Effector memory CD4-positive, alpha-beta T cell (primary cell): ENCODE results near the gene DDIT4.

Experiments used
- DNase-seq, 3 donors: peaks; one replicate each; pipeline ENCODE4 v3.0.0-alpha.2; 2020
- H3K27ac ChIP-seq: 2 replicates; pipeline ENCODE4 v1.7.0; 2013; ENCODE audit warnings: mild to moderate bottlenecking, low read length, moderate library complexity; ENCODE audit not compliant: insufficient read depth, poor library complexity, severe bottlenecking
- H3K27me3 ChIP-seq: replicated peaks from 2 replicates; pipeline ENCODE4 v1.7.0; 2013; ENCODE audit warnings: mild to moderate bottlenecking, low read length; ENCODE audit not compliant: insufficient read depth, control insufficient read depth, poor library complexity, severe bottlenecking
- H3K36me3 ChIP-seq: 2 replicates; pipeline ENCODE4 v1.7.0; 2013; ENCODE audit warnings: mild to moderate bottlenecking, low read length, moderate library complexity; ENCODE audit not compliant: control insufficient read depth, insufficient read depth
- H3K4me1 ChIP-seq: 2 replicates; pipeline ENCODE4 v1.7.0; 2013; ENCODE audit warnings: low read length, mild to moderate bottlenecking; ENCODE audit not compliant: control insufficient read depth, insufficient read depth, poor library complexity, severe bottlenecking
- H3K4me3 ChIP-seq: 2 replicates; pipeline ENCODE4 v1.7.0; 2013; ENCODE audit warnings: low read length, low read depth, mild to moderate bottlenecking; ENCODE audit not compliant: insufficient read depth, poor library complexity, severe bottlenecking
- H3K9me3 ChIP-seq: 2 replicates; pipeline ENCODE4 v1.7.0; 2013; ENCODE audit warnings: mild to moderate bottlenecking, low read length, moderate library complexity; ENCODE audit not compliant: control insufficient read depth

DDIT4 gene

DNA sequence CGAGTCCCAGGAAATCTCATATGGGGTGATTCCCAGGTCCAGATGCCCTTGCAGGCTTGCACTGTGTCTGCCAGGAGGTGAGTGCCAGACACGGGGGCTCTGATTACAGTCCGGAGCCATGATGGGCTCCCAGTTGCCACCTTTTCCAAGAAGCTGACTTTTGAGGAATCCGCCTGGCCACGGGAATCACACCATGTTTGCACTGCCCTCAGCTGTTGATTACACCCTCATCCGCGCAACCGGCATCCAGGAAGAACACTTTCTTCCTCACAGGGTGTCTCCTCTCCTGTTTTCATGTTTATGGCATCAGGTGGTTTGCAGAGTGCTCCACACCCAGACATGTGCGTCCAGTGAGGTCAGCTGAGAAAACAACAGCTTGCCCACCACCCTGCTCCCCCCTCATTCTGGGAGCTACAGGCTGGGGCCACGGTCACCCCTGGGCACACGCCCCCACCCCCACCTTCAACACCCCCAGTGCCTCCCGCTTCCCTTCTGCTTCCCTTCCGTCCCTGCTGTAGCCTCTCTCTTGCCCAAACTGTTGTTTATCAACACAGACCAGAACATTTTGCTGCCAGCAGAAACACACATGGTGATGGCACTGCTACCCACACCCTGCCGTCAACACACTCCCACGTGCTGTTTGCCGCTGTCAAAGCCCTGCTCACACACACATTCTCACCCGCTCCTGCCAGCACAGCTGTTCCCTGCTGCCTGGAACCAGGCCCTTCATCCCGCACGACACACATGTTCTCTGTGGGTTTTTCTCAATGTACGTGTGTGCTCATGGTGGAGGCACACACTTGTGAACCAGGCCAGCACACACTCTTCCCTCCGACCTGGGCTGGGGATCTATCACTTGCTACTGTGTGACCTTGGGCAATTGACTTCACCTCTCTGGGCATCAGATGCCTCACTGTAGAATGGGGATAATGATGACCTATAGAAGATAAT is 35.8 kb downstream of the DDIT4 start:
- Histone ChIP-seq H3K36me3 (no peaks in the 10 kb centered on the region), H3K4me3 (no peak overlapping the region), H3K4me1 (peaks cover 29% of the 10 kb centered on the region), H3K27me3 (no peaks in the 10 kb centered on the region), H3K9me3 (no peaks in the 10 kb centered on the region), H3K27ac (no peak overlapping the region)
- no peak for DNase-seq

DNA sequence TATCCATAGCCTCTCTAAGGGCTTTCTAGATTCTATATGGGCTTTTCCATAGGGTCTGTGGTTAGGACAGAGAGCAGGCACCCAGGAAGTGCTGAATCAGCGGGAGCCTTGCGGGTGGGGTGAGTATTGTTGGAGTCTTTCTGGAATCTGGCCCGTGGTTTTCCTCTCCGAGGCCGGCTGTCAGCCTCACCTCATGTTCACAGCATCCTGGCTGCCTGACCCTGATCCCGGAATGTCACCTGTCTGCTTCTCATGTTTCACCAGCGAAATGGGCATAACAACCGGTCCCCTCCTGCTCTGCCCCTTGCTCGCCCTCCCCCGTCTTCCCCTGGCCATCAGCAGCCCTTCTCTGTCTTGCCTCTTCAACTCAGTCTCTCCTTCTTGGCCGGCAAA is 36.5 kb downstream of the DDIT4 start:
- no peaks in the 10 kb centered on the region for H3K9me3 ChIP-seq
- peaks cover 27% of the 10 kb centered on the region for H3K4me1 ChIP-seq
- H3K27ac ChIP-seq, result no peak overlapping the region
- DNase-seq, result no peak
- H3K27me3 ChIP-seq, result no peaks in the 10 kb centered on the region
- no peaks in the 10 kb centered on the region for H3K36me3 ChIP-seq
- no peak overlapping the region for H3K4me3 ChIP-seq

DNA sequence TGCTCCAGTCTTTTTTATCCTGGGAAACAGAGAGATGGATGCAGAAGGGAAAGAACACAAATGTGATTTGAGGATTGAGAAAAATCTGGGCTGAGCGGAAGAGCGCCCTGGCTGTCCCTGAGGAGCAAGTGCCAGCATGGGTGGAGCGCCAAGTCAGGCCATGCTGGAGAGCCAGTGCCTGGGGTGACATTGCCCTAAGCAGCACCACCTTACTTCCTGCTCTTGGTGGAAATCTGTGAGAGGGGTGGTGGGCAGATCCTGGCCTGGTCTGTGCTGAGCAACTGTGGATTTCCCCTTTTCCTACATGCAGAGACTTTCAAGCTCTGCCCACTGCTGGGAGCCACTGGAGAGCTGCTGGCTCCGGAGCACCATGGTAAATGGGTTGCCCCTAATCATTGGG is 36.9 kb downstream of the DDIT4 start:
- H3K9me3 ChIP-seq, result no peaks in the 10 kb centered on the region
- no peak overlapping the region for H3K4me3 ChIP-seq
- peaks cover 27% of the 10 kb centered on the region for H3K4me1 ChIP-seq
- no peak overlapping the region for H3K27ac ChIP-seq
- H3K36me3 ChIP-seq, result no peaks in the 10 kb centered on the region
- H3K27me3 ChIP-seq, result no peaks in the 10 kb centered on the region
- DNase-seq, result no peak

DNA sequence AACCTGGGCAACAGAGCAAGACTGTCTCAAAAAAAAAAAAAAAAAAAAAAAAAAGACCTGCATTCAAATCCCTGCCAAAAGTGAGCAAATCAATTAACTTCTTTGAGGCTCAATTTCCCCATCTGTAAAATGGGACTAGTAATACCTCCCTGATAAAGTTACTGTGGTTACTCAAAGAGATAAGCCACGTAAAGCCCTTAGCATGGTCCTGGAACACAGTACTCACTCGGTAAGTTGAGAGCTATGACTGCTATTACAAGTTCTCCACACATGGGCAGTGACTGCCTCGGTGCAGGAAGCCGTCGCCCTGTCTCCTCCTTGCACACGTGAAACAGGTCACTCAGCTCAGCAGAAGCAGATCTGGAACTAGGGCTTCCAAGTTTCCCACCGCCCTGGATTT is 37.9 kb downstream of the DDIT4 start:
- DNase-seq, result no peak
- peaks cover 36% of the 10 kb centered on the region for H3K4me1 ChIP-seq
- no peaks in the 10 kb centered on the region for H3K9me3 ChIP-seq
- no peak overlapping the region for H3K4me3 ChIP-seq
- H3K27ac ChIP-seq, result no peak overlapping the region
- no peaks in the 10 kb centered on the region for H3K27me3 ChIP-seq
- no peaks in the 10 kb centered on the region for H3K36me3 ChIP-seq

DNA sequence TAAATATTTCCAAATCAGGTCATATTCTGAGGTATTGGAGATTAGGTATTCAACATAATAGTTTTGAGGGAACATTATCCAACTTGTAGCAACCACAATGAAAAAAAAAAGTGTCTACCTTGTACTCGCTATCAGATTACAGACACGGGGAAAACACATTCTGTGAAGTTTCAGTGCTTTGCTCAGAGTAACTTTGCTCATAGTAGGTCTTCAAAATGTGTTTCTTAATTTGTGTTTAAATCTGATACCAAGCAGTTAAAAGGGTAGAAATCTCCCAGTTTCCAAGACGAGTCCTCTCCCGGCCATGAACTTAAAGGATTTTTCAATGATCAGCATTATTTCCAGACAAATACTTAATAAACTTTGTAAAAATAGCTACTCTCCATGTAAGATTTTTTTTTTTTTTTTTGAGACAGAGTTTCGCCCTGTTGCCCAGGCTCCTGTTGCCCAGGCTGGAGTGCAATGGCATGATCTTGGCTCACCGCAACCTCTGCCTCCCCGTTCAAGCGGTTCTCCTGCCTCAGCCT is 39.2 kb downstream of the DDIT4 start:
- Histone ChIP-seq H3K9me3 (no peaks in the 10 kb centered on the region), H3K4me1 (peaks cover 44% of the 10 kb centered on the region), H3K4me3 (no peak overlapping the region)

DNA sequence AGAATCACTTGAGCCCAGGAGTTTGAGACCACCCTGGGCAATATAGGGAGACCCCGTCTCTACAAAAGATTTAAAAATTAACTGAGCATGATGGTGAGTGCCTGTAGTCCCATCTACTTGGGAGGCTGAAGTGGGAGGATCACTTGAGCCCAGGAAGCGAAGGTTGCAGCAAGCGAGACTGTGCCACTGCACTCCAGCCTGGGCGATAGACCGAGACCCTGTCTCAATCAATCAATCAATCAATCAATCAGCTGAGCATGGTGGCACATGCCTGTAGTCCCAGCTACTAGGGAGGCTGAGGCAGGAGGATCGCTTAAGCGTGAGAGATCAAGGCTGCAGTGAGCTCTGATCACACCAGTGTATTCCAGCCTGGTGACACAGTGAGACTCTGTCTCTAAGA is 40.5 kb downstream of the DDIT4 start:
- no peak for DNase-seq
- Histone ChIP-seq H3K4me3 (no peak overlapping the region), H3K27me3 (no peaks in the 10 kb centered on the region), H3K36me3 (no peaks in the 10 kb centered on the region), H3K9me3 (no peaks in the 10 kb centered on the region), H3K4me1 (peaks cover 45% of the 10 kb centered on the region), H3K27ac (no peak overlapping the region)

More for the DNA sequence above, 39.2 kb downstream of the DDIT4 start:
- no peaks in the 10 kb centered on the region for H3K27me3 ChIP-seq
- no peak overlapping the region for H3K27ac ChIP-seq
- DNase-seq, result no peak
- no peaks in the 10 kb centered on the region for H3K36me3 ChIP-seq

DNA sequence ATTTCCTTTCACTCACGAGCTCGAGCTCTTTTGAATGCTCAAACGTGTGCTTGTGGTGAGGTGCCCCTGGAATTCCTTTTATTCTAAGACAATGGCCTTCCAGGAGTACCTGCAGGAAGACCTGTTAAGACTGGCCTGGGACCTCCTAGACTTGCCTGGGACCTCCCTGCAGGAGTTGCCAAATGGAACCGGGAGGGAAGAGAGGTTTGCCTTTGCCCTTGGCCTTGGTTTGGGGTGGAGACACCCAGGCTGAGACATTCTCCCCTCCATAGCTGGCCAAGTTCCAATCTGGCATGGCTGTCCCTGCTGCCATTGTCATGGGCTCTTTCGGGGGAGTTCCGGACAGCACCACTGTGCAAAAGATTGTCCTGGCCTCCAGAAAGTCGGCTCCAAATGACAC is 41.3 kb downstream of the DDIT4 start:
- Histone ChIP-seq H3K4me3 (no peak overlapping the region), H3K27me3 (no peaks in the 10 kb centered on the region), H3K4me1 (peaks cover 51% of the 10 kb centered on the region), H3K9me3 (no peaks in the 10 kb centered on the region), H3K27ac (no peak overlapping the region), H3K36me3 (no peaks in the 10 kb centered on the region)
- no peak for DNase-seq

DNA sequence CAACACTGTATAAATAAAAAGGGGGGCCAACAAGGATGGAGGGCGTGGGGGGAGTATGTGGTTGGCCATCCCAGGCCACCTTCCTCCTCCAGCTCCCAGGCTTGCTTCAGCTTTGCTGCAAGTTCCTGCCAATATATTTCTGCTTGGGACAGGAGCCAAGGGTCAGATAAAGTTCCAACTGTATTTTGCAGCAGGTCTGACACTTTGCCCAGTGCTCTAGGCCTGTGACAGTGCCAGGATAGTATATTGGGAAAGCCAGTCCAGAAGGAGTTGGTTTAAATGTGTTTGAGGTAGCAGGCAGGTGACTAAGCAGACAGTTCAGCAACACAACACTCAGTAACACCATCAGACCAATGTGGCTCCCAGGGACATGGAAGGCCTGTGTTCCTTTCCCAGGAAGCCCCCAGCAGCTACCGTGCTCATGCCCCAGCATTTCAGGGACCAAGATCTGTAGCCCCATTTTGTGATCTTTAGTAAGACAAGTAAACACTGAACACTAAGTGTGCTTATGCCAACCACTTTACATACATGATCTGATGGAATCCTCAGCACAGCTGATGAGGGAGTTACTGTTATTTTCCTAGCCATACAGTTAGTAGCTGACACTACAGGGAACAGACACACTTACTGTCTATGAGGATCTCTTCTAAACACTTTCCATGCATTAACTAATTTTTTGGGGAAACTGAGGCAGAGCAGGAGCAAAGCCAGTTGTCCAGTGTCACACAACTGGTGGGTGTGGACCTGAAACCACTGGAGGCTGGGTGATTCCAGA is 42.1 kb downstream of the DDIT4 start:
- DNase-seq, result no peak
- peaks cover 59% of the 10 kb centered on the region for H3K4me1 ChIP-seq

DNA sequence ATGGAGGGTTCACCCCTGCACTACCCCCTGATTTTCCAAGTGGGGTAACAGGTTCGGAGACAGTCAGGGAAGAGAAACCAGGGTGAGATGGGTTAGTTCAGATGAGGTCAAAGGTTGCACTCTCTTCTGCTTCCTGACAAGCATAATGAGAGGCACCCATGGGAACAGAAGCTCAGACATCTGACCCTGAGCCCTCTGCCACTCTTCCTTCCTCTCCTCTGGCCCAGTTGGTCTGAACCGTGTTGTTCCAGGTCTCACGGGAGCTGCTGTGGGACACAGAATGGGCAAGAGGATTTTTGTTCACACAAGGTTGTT is 42.6 kb downstream of the DDIT4 start:
- Histone ChIP-seq H3K27ac (no peak overlapping the region), H3K36me3 (no peaks in the 10 kb centered on the region), H3K9me3 (no peaks in the 10 kb centered on the region), H3K27me3 (no peaks in the 10 kb centered on the region), H3K4me3 (no peak overlapping the region), H3K4me1 (peaks cover 64% of the 10 kb centered on the region)
- DNase-seq, result no peak

More for the DNA sequence above, 42.1 kb downstream of the DDIT4 start:
- Histone ChIP-seq H3K27ac (no peak overlapping the region), H3K9me3 (no peaks in the 10 kb centered on the region), H3K36me3 (no peaks in the 10 kb centered on the region), H3K27me3 (no peaks in the 10 kb centered on the region), H3K4me3 (no peak overlapping the region)
